ENCODE results near the gene KANSL3. TPM values are rescaled to one million over a fixed set of nuclear protein-coding genes. Genes with fewer than 3 reads are reported as not detected.

KANSL3 gene
- total and polyA plus RNA-seq, 7 donors: 12.0 to 55.0 (median 35.4) TPM

DNA sequence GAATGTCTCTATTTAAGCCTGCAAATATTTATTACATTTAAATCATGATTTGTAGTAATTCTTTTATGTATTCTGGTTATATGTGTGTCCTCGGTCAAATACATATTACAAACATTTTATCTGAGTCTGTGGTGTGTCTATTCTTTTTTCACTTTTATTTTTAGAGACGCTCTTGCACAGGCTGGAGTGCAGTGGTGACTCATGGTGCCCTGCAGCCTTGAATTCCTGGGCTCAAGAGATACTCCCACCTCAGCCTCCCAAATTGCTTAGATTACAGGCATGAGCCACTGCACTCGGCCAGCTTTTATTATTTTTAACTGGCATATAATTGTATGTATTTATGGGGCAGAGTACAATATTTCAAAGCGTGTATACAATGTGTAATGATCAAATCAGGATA lies 54.1 kb downstream of the KANSL3 start:
- no peak for DNase-seq
- intact Hi-C loops (cut with DNase I): no loop called here
- WGBS, 2 donors: 81 to 92% methylated on average over 4 of the region's 4 CpGs

DNA sequence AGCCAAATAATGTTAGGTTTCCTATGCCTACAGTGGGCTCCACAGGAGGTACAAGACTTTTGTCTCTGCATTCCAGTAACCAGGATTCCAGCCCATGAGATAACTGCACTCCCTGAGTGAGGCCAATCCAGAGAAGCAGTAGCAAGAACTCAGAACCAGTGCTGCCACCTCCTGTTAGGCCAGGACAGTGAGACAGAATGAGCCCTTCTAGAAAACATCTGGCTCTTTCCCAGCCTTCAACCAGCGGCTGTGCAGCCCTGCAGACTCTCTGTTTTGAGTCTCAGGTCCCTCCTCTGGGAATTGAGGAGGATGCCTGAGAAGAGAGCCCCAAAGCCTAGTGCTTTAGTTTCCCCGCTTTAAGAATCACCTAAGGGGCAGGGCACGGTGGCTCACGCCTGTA lies 57.3 kb downstream of the KANSL3 start:
- DNase-seq: no peak
- intact Hi-C loops (cut with DNase I): no loop called here
- 90 to 96% methylated on average over 4 of the region's 4 CpGs for WGBS, 2 donors
- Histone ChIP-seq H3K27me3 (no peaks in the 10 kb centered on the region), H3K27ac (no peak overlapping the region), H3K9me3 (no peaks in the 10 kb centered on the region), H3K4me1 (no peaks in the 10 kb centered on the region), H3K4me3 (no peak overlapping the region), H3K36me3 (peaks cover 0 to 9% (median 0%) of the 10 kb centered on the region in 4 donors)
- TF ChIP-seq POLR2AphosphoS5 (IDR thresholded peaks at IDR 0.05) (no peak), POLR2A (IDR thresholded peaks at IDR 0.05) (no peak), EP300 (IDR thresholded peaks at IDR 0.05) (no peak)
- TF ChIP-seq, protein P1, sequence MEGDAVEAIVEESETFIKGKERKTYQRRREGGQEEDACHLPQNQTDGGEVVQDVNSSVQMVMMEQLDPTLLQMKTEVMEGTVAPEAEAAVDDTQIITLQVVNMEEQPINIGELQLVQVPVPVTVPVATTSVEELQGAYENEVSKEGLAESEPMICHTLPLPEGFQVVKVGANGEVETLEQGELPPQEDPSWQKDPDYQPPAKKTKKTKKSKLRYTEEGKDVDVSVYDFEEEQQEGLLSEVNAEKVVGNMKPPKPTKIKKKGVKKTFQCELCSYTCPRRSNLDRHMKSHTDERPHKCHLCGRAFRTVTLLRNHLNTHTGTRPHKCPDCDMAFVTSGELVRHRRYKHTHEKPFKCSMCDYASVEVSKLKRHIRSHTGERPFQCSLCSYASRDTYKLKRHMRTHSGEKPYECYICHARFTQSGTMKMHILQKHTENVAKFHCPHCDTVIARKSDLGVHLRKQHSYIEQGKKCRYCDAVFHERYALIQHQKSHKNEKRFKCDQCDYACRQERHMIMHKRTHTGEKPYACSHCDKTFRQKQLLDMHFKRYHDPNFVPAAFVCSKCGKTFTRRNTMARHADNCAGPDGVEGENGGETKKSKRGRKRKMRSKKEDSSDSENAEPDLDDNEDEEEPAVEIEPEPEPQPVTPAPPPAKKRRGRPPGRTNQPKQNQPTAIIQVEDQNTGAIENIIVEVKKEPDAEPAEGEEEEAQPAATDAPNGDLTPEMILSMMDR (IDR thresholded peaks at IDR 0.05): no peak

More for the DNA sequence above, 54.1 kb downstream of the KANSL3 start:
- TF ChIP-seq, protein P1 (IDR thresholded peaks at IDR 0.05): no peak
- TF ChIP-seq POLR2A (IDR thresholded peaks at IDR 0.05) (no peak), POLR2AphosphoS5 (IDR thresholded peaks at IDR 0.05) (no peak), EP300 (IDR thresholded peaks at IDR 0.05) (no peak)
- Histone ChIP-seq H3K27ac (no peak overlapping the region), H3K4me1 (no peaks in the 10 kb centered on the region), H3K4me3 (no peak overlapping the region), H3K9me3 (no peaks in the 10 kb centered on the region), H3K36me3 (peaks cover 0 to 9% (median 0%) of the 10 kb centered on the region in 4 donors), H3K27me3 (no peaks in the 10 kb centered on the region)

DNA sequence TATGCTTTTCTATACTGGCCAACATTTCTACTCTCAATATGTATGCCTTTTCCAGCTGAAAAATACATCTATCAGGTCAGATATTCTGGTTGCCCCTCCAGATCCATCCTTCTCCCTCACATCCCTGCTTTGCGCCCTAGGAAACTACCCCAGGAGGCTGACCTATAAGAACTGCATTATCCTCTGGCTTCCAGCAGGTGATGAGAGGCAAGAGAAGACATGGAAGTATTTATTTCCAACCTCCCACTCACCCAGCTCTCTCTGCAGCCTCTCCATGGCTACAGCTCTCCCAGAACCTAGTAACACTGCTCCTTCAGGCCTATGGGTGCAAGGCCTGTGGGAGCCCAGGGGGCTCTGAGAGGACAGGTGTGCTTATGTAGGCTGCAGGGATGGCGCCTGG lies 58.7 kb downstream of the KANSL3 start:
- WGBS, 2 donors: 94 to 100% methylated on average over 2 of the region's 2 CpGs
- no peaks in the 10 kb centered on the region for H3K4me1 ChIP-seq
- H3K27me3 ChIP-seq: no peaks in the 10 kb centered on the region
- H3K4me3 ChIP-seq: no peak overlapping the region
- DNase-seq: no peak
- H3K36me3 ChIP-seq: peaks cover 0 to 4% (median 0%) of the 10 kb centered on the region in 4 donors
- H3K27ac ChIP-seq: no peak overlapping the region
- intact Hi-C loops (cut with DNase I): no loop called here
- no peaks in the 10 kb centered on the region for H3K9me3 ChIP-seq
- TF ChIP-seq EP300 (IDR thresholded peaks at IDR 0.05): no peak
- TF ChIP-seq, protein P1 (IDR thresholded peaks at IDR 0.05): no peak
- no peak for TF ChIP-seq POLR2AphosphoS5 (IDR thresholded peaks at IDR 0.05)
- no peak for TF ChIP-seq POLR2A (IDR thresholded peaks at IDR 0.05)

DNA sequence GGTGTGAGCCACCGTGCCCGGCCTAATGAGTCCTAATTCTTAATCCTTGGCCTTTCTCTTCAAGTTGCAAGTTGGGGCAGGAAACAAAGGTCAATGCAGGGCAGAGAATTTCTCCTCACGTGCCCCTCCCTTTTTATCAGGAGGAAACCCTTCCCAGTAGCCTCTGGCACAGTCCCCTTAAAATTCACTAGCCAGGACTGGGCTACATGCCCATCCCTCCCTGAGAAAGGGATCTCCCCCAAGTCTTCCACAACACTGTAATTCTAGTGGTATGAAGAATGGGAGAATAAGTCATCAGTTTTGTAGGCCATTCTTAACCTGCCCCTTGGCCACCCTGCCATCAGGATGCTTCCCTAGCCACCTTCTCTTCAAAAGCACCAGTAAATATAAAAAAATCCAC lies 59.4 kb downstream of the KANSL3 start:
- intact Hi-C loops (cut with DNase I): no loop called here
- WGBS, 2 donors: 79 to 89% methylated on average over 3 of the region's 3 CpGs
- Histone ChIP-seq H3K4me1 (no peaks in the 10 kb centered on the region), H3K36me3 (no peaks in the 10 kb centered on the region), H3K27ac (no peak overlapping the region), H3K27me3 (no peaks in the 10 kb centered on the region), H3K4me3 (no peak overlapping the region), H3K9me3 (no peaks in the 10 kb centered on the region)
- TF ChIP-seq, protein P1 (IDR thresholded peaks at IDR 0.05): no peak
- TF ChIP-seq EP300 (IDR thresholded peaks at IDR 0.05) (no peak), POLR2A (IDR thresholded peaks at IDR 0.05) (no peak), POLR2AphosphoS5 (IDR thresholded peaks at IDR 0.05) (no peak)
- no peak for DNase-seq

DNA sequence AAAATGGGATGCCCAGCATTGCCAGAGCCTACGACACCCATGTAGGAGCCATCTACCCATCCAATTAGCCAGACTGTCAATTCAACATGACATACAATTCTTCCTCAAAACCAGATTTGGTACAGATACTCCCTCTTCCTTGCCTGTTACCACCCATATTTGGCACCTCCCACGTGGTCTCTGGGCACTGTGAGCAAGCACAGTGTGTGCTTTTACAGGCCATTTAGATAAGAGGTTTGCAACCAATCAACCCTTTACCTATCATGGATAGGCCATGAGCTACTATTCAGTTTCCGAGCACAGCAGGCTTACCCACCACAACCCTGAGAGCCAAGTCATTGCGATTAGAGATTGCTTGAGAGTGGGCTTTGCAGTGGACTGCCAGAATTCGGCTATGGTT lies 60.6 kb downstream of the KANSL3 start:
- intact Hi-C loops (cut with DNase I): no loop called here
- Histone ChIP-seq H3K36me3 (no peaks in the 10 kb centered on the region), H3K4me3 (no peak overlapping the region), H3K9me3 (no peaks in the 10 kb centered on the region), H3K27ac (no peak overlapping the region), H3K27me3 (no peaks in the 10 kb centered on the region), H3K4me1 (no peaks in the 10 kb centered on the region)
- DNase-seq: no peak
- WGBS, 2 donors: 71 to 80% methylated on average over 5 of the region's 5 CpGs
- TF ChIP-seq POLR2AphosphoS5 (IDR thresholded peaks at IDR 0.05) (no peak), EP300 (IDR thresholded peaks at IDR 0.05) (no peak), POLR2A (IDR thresholded peaks at IDR 0.05) (no peak)
- TF ChIP-seq, protein P1 (IDR thresholded peaks at IDR 0.05): no peak
